Nephron (organoid): ENCODE measurements around the gene PGBD5.

ENCODE experiments used
- H3K27ac Mint-ChIP-seq, 3 experiments: 2 replicates each; pipeline ENCODE4 v1.8.0; 2020; ENCODE audit warnings: mixed read lengths in 3 of 3, mild to moderate bottlenecking in 2 of 3, moderate library complexity in 1 of 3
- H3K27me3 Mint-ChIP-seq: 2 replicates; pipeline ENCODE4 v1.8.0; 2021; ENCODE audit warnings: low read depth, mild to moderate bottlenecking, moderate library complexity, mixed read lengths
- H3K36me3 Mint-ChIP-seq: 2 replicates; pipeline ENCODE4 v1.8.0; 2020; ENCODE audit warnings: low read depth, mixed read lengths
- H3K4me1 Mint-ChIP-seq: 2 replicates; pipeline ENCODE4 v1.8.0; 2020; ENCODE audit warnings: mixed read lengths
- H3K4me3 Mint-ChIP-seq, 3 experiments: 2 replicates each; pipeline ENCODE4 v1.8.0; 2020; ENCODE audit warnings: mild to moderate bottlenecking in 3 of 3, mixed read lengths in 3 of 3, moderate library complexity in 2 of 3
- H3K9me3 Mint-ChIP-seq: 2 replicates; pipeline ENCODE4 v1.8.0; 2020; ENCODE audit warnings: mixed read lengths
- TF ChIP-seq, protein P1 (sequence below), 3 experiments: fragments of 200-600 bp; sonication (generic); IDR thresholded peaks; one replicate each; pipeline ENCODE4 v1.5.0; 2021; ENCODE audit warnings: antibody characterized with exemption in 3 of 3; ENCODE audit not compliant: unreplicated experiment in 3 of 3

Gene PGBD5

DNA sequence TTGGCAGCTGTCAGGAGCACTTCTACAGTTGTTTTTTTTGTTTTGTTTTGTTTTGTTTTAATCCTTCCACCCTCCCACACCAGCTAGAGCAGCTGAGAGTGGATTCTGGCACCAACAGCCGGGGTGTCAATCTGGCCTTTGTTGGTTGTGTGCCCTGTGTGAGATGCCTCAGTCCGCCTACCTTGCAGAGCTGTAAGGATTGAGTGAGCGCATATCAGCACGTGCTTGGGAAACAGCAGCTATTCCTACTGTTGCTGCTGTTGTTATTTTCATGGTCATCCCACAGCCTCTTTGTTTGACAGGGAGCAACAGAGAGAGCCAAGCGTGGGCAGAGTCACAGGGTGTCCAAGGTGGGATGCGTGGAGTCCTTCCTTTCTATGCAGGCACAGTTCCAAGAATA is 50.4 kb downstream of the PGBD5 start:
- Mint-ChIP-seq H3K27me3 (peaks cover 12% of the 10 kb centered on the region), H3K36me3 (peaks cover 5% of the 10 kb centered on the region), H3K9me3 (peaks cover 8% of the 10 kb centered on the region), H3K4me3 (peak overlapping the region in 1 of 3 experiments; percentile 7), H3K4me1 (peaks cover 57% of the 10 kb centered on the region), H3K27ac (peak overlapping the region; percentile 64 to 72 (median 67))
- TF ChIP-seq, protein P1, sequence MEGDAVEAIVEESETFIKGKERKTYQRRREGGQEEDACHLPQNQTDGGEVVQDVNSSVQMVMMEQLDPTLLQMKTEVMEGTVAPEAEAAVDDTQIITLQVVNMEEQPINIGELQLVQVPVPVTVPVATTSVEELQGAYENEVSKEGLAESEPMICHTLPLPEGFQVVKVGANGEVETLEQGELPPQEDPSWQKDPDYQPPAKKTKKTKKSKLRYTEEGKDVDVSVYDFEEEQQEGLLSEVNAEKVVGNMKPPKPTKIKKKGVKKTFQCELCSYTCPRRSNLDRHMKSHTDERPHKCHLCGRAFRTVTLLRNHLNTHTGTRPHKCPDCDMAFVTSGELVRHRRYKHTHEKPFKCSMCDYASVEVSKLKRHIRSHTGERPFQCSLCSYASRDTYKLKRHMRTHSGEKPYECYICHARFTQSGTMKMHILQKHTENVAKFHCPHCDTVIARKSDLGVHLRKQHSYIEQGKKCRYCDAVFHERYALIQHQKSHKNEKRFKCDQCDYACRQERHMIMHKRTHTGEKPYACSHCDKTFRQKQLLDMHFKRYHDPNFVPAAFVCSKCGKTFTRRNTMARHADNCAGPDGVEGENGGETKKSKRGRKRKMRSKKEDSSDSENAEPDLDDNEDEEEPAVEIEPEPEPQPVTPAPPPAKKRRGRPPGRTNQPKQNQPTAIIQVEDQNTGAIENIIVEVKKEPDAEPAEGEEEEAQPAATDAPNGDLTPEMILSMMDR (IDR thresholded peaks at IDR 0.05; ENCODE audit: unreplicated experiment in 3 of 3) = no peak

DNA sequence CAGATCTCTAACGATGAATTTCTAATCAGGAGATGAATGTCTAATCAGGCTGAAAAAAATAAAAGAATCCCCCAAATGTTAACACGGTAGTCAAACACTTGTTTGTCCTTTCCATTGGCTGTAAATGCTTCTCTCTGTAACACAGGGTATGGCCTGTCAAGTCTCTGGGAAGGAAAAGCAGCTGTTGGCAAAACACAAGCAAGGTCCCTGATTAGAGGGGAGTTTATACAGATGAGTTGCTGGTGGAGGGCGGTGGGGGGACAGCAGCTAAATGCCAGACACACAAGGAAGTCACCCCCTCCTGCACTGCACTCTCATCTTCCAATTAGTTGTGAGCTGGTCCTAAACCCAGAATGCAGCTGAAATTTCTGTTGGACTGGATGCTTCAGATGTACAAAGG is 51.0 kb downstream of the PGBD5 start:
- H3K36me3 Mint-ChIP-seq = peaks cover 5% of the 10 kb centered on the region
- peaks cover 12% of the 10 kb centered on the region for H3K27me3 Mint-ChIP-seq
- H3K4me1 Mint-ChIP-seq = peaks cover 57% of the 10 kb centered on the region
- peaks cover 8% of the 10 kb centered on the region for H3K9me3 Mint-ChIP-seq
- TF ChIP-seq, protein P1 (IDR thresholded peaks at IDR 0.05; ENCODE audit: unreplicated experiment in 3 of 3) = no peak
- H3K4me3 Mint-ChIP-seq = peak overlapping the region in 1 of 3 experiments; percentile 36
- H3K27ac Mint-ChIP-seq = peak overlapping the region; percentile 64 to 72 (median 67)

DNA sequence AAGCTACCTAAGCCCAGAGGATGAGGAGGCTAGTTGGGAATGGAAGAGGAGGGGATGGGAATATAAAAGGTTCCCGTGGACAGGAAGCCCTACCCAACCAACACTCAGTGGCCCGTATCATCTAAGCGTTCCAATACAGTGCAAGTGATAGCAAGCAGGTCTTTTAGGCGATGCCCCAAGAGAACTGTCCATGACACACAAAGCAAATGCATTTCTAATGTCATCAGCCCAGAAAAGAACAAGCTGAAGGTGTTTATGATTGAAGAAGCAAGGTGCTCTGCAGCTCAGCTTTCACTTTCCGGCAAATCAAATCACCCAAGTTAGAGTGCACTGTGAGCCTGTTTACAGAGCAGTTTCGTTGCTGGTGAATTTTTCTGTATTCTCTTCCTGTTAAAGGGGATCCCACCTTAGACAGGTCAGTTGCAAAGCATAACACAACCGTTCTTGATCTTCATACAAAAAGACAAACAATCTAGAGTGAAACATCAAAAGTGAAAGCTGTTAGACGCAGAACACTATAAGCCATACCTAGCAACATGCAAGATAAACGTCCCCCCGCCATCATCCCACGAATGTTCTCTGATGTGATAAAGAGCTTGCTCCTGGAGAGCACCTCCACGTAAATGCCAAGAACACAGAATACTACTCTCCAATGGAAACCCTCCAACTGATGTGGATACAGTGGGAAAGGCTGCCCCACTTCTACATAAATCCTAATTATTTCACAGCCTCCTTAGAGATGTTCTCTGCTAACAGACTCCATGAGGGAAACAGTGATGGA is 54.0 kb downstream of the PGBD5 start:
- Mint-ChIP-seq H3K36me3 (no peaks in the 10 kb centered on the region), H3K27me3 (peaks cover 5% of the 10 kb centered on the region), H3K4me3 (no peak overlapping the region), H3K4me1 (peaks cover 40% of the 10 kb centered on the region), H3K9me3 (no peaks in the 10 kb centered on the region), H3K27ac (no peak overlapping the region)
- TF ChIP-seq, protein P1 (IDR thresholded peaks at IDR 0.05; ENCODE audit: unreplicated experiment in 3 of 3) = no peak

DNA sequence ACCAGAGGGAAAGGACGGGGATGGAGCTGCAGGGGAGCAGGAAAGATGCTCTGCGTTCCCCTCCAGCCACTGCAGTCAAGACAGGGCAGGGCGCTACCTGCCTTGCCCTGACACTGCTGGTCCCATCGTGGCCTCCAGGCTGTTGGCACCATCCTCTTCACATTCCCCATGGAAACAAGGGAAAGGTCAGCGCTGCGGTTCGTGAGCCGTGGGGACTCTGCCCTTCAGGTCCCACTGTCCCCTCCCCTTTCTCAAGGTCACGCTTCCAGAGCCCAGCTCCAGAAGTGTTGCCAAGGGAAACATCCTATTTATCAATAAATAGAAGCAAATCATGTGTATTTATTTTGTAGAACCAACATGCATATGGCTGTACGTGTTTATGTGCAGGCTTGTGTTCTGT is 56.0 kb downstream of the PGBD5 start:
- Mint-ChIP-seq H3K27ac (no peak overlapping the region), H3K27me3 (peaks cover 11% of the 10 kb centered on the region), H3K9me3 (no peaks in the 10 kb centered on the region), H3K4me3 (no peak overlapping the region), H3K4me1 (peaks cover 20% of the 10 kb centered on the region), H3K36me3 (no peaks in the 10 kb centered on the region)
- TF ChIP-seq, protein P1 (IDR thresholded peaks at IDR 0.05; ENCODE audit: unreplicated experiment in 3 of 3) = no peak

DNA sequence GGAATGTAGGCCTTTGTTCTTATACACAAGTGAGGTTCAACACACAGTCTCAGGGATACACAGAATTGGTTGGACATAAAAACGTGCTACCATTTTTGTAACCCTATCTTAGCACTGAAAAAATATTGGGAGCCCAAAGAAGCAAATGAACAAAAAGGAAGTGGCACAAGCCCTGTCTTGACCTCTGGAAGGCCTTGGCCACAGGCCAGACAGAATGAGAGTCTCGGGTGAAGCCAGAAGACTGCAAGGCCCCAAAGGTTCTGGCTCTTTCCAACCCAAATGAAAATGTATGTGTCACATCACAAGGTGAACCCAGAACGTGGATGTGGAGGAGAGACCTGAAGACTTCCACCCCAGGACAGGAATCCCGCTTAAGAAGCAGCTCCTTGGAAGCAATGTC is 57.3 kb downstream of the PGBD5 start:
- TF ChIP-seq, protein P1 (IDR thresholded peaks at IDR 0.05; ENCODE audit: unreplicated experiment in 3 of 3) = no peak
- H3K9me3 Mint-ChIP-seq = no peaks in the 10 kb centered on the region
- no peaks in the 10 kb centered on the region for H3K36me3 Mint-ChIP-seq
- H3K4me3 Mint-ChIP-seq = no peak overlapping the region
- H3K4me1 Mint-ChIP-seq = peaks cover 14% of the 10 kb centered on the region
- no peak overlapping the region for H3K27ac Mint-ChIP-seq
- peaks cover 11% of the 10 kb centered on the region for H3K27me3 Mint-ChIP-seq

DNA sequence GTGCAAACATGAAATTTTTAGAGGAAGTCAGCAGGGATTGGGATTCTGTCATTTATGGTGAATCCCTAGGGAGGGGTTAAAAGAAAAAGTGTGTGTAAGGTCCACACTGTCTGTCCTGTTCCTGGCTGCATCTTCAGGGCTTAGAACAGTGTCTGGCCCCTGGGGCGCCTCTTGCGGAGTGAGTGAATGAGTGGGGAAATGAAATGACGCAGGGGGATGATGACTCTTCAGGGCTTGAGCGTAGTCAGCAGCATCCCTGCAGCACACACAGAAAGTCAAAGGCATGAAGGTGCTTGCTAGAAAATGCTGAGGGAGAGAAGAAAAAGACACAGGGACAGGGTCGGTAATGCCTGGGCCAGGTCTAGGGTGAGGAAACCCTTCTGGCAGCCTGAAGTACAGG is 57.8 kb downstream of the PGBD5 start:
- H3K4me1 Mint-ChIP-seq = peaks cover 14% of the 10 kb centered on the region
- H3K27me3 Mint-ChIP-seq = peaks cover 11% of the 10 kb centered on the region
- no peaks in the 10 kb centered on the region for H3K36me3 Mint-ChIP-seq
- no peak overlapping the region for H3K4me3 Mint-ChIP-seq
- no peaks in the 10 kb centered on the region for H3K9me3 Mint-ChIP-seq
- TF ChIP-seq, protein P1 (IDR thresholded peaks at IDR 0.05; ENCODE audit: unreplicated experiment in 3 of 3) = no peak
- no peak overlapping the region for H3K27ac Mint-ChIP-seq
